Measurements from ENCODE around the gene PCCA.

PCCA gene

GRCh38 chr13:100234006-100234405 lies 145.1 kb downstream of the PCCA start:
- DNase-seq: no peak
- Mint-ChIP-seq H3K27me3 (ENCODE audit: low read depth, poor library complexity) (no peaks in the 10 kb centered on the region), H3K4me3 (peak overlapping the region; percentile 47), H3K4me1 (peaks cover 32% of the 10 kb centered on the region), H3K36me3 (ENCODE audit: low read depth) (peaks cover 16% of the 10 kb centered on the region), H3K9me3 (peaks cover 5% of the 10 kb centered on the region), H3K27ac (peak overlapping the region; percentile 92)
- TF ChIP-seq CTCF (IDR thresholded peaks at IDR 0.05): no peak

- no peak for TF ChIP-seq CTCF (IDR thresholded peaks at IDR 0.05)
- peaks cover 18% of the 10 kb centered on the region for H3K36me3 Mint-ChIP-seq (ENCODE audit: low read depth)
- H3K27me3 Mint-ChIP-seq (ENCODE audit: low read depth, poor library complexity): no peaks in the 10 kb centered on the region
- peaks cover 32% of the 10 kb centered on the region for H3K4me1 Mint-ChIP-seq
- no peak for DNase-seq
- H3K27ac Mint-ChIP-seq: peak overlapping the region; percentile 92
- H3K9me3 Mint-ChIP-seq: peaks cover 5% of the 10 kb centered on the region
- peak overlapping the region; percentile 47 for H3K4me3 Mint-ChIP-seq
Measured at GRCh38 chr13:100234524-100235136, 145.7 kb downstream of the PCCA start.

DNA sequence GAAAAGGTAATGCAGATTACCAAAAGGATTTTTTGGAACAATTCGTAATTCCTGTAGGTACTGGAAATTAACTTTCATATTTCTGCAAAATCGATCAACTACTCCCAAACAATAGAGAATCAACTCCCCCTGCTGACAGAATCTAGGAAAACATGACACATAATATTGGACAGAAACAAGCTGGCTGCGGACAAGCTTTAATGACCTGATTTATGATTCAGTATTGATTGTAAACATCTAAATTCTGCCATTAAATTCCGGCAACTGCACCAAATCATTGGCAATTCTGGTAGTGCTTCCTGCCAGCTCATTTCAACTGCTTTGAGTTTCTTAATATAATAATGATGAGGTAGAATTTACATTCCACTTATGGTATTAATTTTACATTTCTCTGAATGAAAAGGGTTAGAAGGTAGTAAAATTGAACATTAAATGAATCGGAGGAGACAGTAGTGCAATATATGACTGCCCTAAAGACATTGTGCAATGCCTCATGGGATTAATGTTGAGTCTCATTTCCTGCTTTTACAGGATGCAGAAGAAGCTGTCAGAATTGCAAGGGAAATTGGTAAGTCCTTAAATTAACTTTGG lies 146.5 kb downstream of the PCCA start:
- DNase-seq: peak; percentile 24
- no peaks in the 10 kb centered on the region for H3K27me3 Mint-ChIP-seq (ENCODE audit: low read depth, poor library complexity)
- peaks cover 38% of the 10 kb centered on the region for H3K4me1 Mint-ChIP-seq
- peaks cover 5% of the 10 kb centered on the region for H3K9me3 Mint-ChIP-seq
- peak; percentile 60 for TF ChIP-seq CTCF (IDR thresholded peaks at IDR 0.05)
- H3K36me3 Mint-ChIP-seq (ENCODE audit: low read depth): peaks cover 25% of the 10 kb centered on the region
- H3K27ac Mint-ChIP-seq: no peak overlapping the region
- peak overlapping the region; percentile 10 for H3K4me3 Mint-ChIP-seq

DNA sequence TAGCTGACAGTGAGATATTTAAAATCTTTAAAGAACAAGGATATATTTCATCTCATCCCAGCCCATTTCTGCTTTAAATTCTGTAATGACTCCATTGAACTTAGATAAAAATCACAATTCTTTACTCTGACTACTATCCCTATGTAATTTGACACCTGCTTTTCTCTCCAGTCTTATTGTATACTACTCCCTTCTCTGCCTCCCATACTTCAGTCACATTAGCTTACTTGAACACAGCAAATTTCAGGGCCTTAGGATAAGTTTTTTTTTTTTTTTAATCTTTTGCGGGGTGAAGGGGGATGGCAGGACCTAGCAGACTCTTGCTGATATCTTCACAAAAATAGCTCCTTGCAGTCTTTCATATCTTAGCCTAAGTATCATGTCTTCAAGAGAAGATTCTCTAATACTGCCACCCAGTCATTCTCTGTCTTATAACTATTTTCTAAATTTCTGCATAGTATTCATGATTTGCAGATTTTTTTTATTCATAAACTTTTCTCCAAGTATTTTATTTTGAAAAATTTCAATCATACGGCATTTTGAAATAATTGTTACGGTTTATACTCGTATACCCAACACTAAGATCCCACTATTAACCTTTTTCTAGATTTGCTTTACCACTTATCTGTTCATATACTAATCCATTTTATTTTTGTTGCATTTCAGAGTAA lies 151.4 kb downstream of the PCCA start:
- Mint-ChIP-seq H3K27me3 (ENCODE audit: low read depth, poor library complexity) (no peaks in the 10 kb centered on the region), H3K36me3 (ENCODE audit: low read depth) (peaks cover 25% of the 10 kb centered on the region), H3K9me3 (peaks cover 5% of the 10 kb centered on the region), H3K4me3 (no peak overlapping the region), H3K27ac (no peak overlapping the region), H3K4me1 (peaks cover 10% of the 10 kb centered on the region)
- TF ChIP-seq CTCF (IDR thresholded peaks at IDR 0.05): no peak
- DNase-seq: no peak

- H3K4me3 Mint-ChIP-seq: no peak overlapping the region
- H3K9me3 Mint-ChIP-seq: peaks cover 38% of the 10 kb centered on the region
- no peak for TF ChIP-seq CTCF (IDR thresholded peaks at IDR 0.05)
- no peak overlapping the region for H3K27ac Mint-ChIP-seq
- no peak for DNase-seq
- H3K27me3 Mint-ChIP-seq (ENCODE audit: low read depth, poor library complexity): no peaks in the 10 kb centered on the region
- H3K36me3 Mint-ChIP-seq (ENCODE audit: low read depth): peaks cover 37% of the 10 kb centered on the region
- H3K4me1 Mint-ChIP-seq: peaks cover 6% of the 10 kb centered on the region
Measured at GRCh38 chr13:100244431-100244830, 155.5 kb downstream of the PCCA start.
